CD4-positive, alpha-beta T cell treated with Interferon gamma for 1 hour (primary cell): Measurements from ENCODE around the gene NUP107.
"Not testable (repeated sequence)": the region's sequence is repeated elsewhere in the genome, so short reads cannot be mapped to it uniquely, and the experiment has no call there.

Experiments used
- DNase-seq: peaks from one replicate; pipeline ENCODE4 v3.0.0-alpha.2; 2020

The NUP107 gene

DNA sequence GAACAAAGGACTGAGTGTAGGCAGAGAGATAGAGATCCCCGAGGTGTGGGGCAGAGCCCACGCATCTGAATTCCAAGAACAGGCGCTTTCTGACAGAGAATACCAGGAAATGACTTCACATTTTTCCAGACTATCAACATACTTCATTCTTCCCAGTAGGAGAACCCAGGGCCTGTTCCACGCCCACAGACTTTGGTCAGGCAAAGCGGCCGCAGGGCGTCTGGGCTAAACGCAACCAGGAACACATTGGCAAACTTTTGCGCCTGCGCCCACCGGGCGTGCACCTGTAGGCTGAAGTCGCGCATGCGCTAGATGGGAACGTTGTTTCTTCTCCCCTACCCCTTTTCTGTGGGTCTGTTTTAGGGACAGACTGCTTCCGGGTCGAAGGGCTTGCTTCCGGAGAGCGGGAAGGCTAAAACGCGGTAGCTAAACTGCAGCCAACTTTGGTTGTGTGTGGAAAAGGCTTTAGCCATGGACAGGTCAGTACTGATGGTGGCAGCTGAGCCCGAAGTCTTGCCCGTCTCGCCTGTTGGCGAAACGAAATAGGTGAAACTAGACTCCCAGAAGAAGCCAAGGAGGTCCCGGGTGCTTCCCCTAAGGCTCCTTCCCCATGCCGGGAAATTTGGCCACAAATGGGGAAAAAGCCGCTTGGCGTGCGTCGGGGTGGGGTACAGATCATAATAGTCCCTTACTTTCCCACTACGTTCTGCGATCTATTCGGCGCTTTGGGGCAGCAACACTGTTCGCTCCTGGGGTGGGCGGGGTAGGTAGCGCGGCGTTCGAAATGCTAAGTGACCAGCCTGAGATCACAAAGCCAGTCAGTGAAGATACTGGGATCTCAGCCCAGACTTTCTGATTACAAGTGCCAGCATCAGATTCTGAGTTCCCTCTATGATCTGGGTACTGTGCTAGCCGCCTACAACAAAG is at the start of gene NUP107:
TSS of gene NUP107 (plus strand) at position 384 of the 927 bp plus-strand sequence. CDS start at position 472, 88 bp downstream.
- DNase-seq = peak; percentile 97

GRCh38 chr12:68637439-68637838 is 49.3 kb upstream of the NUP107 start:
- DNase-seq = not testable (repeated sequence)

- DNase-seq = no peak
These were observed 48.6 kb upstream of the NUP107 start for GRCh38 chr12:68638171-68638570.

DNA sequence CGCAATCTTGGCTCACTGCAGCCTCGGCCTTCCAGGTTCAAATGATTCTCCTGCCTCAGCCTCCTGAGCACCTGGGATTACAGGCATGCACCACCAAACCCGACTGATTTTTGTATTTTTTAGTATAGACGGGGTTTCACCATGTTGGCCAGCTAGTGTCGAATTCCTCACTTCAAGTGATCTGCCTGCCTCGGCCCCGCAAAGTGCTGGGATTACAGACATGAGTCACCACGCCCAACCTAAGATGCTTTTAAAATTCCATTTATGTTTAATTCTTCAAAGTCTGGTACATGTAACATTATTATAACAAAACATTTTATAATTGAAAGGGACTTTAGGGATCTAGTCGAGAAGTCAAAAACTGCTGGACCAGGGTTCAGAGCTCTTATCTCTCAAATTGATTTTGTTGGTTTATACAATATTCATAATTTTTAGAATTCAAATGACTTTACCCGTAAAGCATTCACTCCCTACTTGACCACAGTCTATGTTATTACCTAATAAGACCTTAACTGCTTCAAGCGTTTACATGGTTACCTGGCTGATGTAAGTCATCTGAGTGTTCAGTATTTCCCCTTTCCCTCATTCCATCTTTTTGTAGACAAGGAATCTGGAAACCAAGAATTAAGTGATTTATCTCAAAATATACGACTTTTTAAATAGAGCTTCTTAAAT is 47.9 kb upstream of the NUP107 start:
- DNase-seq = no peak

GRCh38 chr12:68639396-68639767 is 47.4 kb upstream of the NUP107 start:
- no peak for DNase-seq

- peak; percentile 26 for DNase-seq
These were observed 45.6 kb upstream of the NUP107 start for GRCh38 chr12:68641138-68641537.

- DNase-seq = no peak
These were observed 40.3 kb upstream of the NUP107 start for GRCh38 chr12:68646484-68646883.

DNA sequence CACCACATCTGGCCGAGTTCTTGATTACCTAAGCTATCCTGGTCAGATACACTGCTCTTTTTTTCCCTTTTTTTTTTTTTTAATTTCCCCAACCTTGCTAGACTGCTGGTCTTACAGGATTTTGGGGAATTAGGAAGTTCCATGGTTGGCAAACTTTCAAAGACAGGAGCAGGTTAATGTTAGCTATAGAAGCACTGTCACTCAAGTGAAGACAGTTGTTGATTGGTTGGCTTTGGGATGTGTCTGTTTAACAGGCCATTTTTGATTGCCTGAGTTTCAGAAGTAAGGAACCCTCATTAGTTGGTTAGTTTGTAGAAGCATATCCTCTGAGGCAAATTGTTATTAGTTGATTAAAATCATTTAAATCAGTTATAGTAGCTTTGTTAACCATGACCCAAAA is 39.3 kb upstream of the NUP107 start:
- no peak for DNase-seq

DNA sequence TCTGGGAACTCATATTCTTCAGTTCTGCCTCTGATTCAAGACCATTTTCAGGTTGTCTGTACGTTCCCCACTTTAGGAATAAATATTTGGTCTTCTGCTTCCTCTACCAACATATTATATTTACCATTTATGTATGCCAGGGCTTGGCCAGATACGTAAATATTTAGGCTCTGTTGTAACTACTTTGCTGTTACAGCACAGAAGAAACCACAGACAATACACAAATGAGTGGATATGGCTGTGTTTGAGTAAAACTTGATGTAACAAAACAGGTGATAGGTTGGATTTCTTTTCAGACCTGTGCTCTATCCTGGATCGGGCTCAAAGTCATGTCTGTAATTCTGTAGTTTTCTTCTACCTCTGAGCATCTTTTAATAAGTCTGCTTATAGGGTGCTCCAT is 38.6 kb upstream of the NUP107 start:
- DNase-seq = no peak

GRCh38 chr12:68665016-68665569 is 21.7 kb upstream of the NUP107 start:
- no peak for DNase-seq

DNA sequence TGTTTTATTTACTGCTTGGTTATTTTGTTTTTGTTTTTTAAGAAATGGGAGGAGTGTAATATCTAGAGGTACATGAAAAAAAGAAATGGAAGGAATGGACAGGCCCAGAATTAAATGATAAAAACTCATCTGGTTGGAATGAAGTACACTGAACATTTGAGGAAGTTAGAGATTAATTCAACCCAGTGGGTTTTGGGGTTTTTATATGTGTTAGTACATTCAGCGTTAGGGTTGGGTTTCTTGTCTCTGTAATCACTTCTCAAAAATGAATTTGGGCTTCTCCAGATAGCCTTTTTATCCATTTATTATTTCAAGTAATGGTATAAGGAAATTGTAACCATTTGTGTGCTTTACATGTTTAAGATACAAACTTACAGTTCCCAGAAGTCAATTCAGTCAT is 19.5 kb upstream of the NUP107 start:
- DNase-seq = no peak

- no peak for DNase-seq
These were observed 18.9 kb upstream of the NUP107 start for GRCh38 chr12:68667896-68668295.

- no peak for DNase-seq
These were observed 15.6 kb upstream of the NUP107 start for GRCh38 chr12:68671179-68671578.

DNA sequence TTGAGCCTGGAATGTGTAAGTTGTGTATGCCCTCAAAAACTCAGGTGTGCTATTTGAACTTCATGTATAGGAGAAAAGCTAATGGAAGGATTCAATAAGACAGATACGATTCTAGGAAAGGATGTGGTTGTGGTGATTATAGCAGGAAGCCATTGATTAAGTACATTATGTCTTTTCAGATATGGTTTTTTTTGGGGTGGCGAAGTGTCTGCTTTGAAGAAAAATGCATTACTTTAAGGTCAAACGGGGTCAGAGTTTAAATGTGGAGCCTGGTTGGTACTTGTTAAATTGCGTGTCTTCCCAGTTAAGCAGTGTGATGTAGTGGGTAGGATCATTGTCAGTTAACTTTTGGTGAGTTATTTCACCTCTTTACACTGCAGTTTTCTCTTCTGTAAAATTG is 13.0 kb upstream of the NUP107 start:
- DNase-seq = no peak

GRCh38 chr12:68674376-68674775 is 12.4 kb upstream of the NUP107 start:
- DNase-seq = no peak

DNA sequence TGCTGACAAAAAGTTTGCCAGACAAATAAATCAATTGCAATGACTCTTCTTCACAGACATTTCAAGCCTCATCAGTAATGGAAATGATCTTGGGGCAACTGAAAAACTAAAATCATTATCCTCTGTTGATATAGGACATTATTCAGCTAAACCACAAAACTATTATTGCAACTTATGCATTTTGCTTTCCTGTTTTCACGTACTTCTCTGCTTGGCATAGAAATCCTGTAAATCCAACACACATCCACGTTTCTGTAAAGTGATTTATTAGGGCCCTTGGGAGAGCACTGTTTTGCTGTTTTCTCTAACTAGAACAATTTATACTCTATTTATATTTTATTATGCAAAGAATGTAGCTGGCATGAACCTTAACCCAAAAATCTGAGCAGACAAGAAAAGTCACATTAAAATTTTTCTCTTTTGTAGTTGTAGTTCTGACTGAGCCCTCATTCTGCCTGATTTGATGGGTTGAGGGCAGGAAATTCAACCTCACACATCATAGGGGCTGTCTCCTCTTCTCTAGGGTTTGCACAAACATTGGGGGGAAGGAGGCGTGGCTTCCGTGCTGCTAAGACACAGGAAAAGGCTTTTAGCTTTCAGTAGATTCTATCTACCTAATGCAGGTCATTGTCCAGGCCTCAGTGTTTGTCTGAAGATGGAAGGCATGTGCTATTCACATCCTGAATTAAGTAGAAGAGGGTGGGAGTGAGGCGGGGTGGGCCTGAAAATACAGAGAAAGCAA is 11.5 kb upstream of the NUP107 start:
- DNase-seq = peak; percentile 66

- DNase-seq = not testable (repeated sequence)
These were observed 9.9 kb upstream of the NUP107 start for GRCh38 chr12:68676854-68677253.

DNA sequence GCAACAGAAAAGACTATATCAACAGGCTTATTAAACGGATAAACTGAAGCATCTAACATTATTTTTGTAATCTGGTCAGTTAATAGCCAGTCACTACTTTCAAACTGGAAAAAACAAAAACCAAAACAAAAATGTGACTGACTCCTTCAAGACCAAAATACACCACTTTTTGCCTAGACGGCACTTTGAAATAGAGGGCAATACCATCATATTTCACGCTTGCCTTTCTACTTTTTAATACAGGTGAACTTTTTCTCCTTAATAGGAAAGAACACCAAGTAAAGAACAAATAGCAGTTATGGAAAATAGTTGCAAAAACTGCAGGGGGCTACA is 550 bp upstream of the NUP107 start:
- DNase-seq = no peak

DNA sequence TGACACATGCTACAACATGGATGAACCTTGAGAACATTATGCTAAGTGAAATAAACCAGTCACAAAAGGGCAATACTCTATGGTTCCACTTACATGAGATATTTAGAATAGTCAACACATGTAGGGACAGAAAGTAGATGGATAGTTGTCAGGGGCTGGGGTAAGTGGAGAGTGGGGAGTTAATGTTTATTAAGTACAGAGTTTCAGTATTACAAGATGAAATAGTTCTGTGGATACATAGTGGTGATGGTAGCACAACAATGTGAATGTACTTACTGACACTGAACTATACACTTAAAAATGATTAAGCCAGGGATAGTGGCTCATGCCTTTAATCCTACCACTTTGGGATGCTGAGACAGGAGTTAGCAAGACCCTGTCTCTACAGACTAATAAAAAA is 8.7 kb downstream of the NUP107 start:
- DNase-seq = no peak

GRCh38 chr12:68699486-68699885 is 12.7 kb downstream of the NUP107 start:
- no peak for DNase-seq

DNA sequence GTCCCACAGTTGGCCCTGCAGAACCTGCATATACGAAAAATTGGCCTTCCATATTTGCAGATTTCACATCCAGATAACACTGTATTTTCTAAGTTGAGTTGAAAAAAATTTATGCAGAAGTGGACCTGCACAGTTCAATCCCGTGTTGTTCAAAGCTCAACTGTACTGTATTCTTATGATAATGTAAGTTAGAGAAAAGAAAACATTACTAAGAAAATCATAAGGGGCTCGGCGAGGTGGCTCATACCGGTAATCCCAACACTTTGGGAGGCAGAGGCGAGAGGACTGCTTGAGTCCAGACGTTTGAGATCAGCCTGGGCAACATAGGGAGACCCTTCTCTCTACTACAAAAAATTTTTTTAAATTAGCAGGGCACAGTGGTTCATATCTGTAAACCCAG is 41.0 kb downstream of the NUP107 start:
- no peak for DNase-seq

GRCh38 chr12:68733661-68734071 is 46.9 kb downstream of the NUP107 start:
- DNase-seq = no peak

DNA sequence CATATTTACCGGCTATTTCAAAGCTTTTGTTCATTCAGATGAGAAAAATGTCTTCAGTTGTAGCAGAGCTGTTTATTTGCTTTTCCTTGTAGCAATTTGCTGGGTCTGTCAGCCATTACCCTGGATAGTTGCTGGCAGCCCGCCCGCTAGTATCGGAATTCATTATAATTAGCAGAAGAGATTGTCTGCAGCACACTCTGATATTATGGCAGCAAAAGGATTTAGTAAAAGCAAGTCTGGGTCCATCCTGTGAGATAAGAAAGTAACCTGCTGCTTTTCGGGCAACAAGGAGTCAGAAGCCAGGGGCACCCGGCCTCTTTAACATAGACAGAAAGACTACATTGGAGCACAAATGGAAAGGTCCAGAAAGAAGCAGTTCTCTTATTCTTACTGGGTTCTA is 53.1 kb downstream of the NUP107 start:
- no peak for DNase-seq
